K562 (cell line): ENCODE measurements around the gene OR13A1.

ENCODE experiments used
- JUND ChIP-seq, 2 experiments: IDR thresholded peaks; 2 replicates in 1 of 2; 3 replicates in 1 of 2; pipeline ENCODE4 v1.6.1; 2011; ENCODE audit warnings: borderline replicate concordance in 2 of 2, low read depth in 2 of 2, low read length in 2 of 2, improper control_type of control experiment in 1 of 2, missing biosample characterization in 1 of 2, missing genetic modification characterization in 1 of 2, missing genetic modification reagents in 1 of 2
- KLF13 ChIP-seq: fragments of 450-650 bp; IDR thresholded peaks from 2 replicates; pipeline ENCODE4 v1.6.1; 2016; ENCODE audit warnings: missing genetic modification characterization, low read depth, mild to moderate bottlenecking, missing compliant biosample characterization, moderate library complexity, borderline replicate concordance
- MAFG ChIP-seq: fragments of 450-650 bp; conservative IDR thresholded peaks from 2 replicates; pipeline ENCODE4 v1.6.1; 2016; ENCODE audit warnings: missing genetic modification characterization, missing compliant biosample characterization
- NFE2L1 ChIP-seq: fragments of 450-650 bp; IDR thresholded peaks from 2 replicates; pipeline ENCODE4 v1.6.1; 2016; ENCODE audit warnings: missing genetic modification characterization, low read depth, mild to moderate bottlenecking, missing compliant biosample characterization, moderate library complexity, borderline replicate concordance
- PHB2 ChIP-seq: fragments of 450-650 bp; IDR thresholded peaks from 2 replicates; pipeline ENCODE4 v1.6.1; 2017; ENCODE audit warnings: low read depth
- POLR2A ChIP-seq: fragments of 450-650 bp; conservative IDR thresholded peaks from 2 replicates; pipeline ENCODE4 v1.6.1; 2016
- PYGO2 ChIP-seq: fragments of 450-650 bp; IDR thresholded peaks from 2 replicates; pipeline ENCODE4 v1.6.1; 2016; ENCODE audit warnings: mild to moderate bottlenecking, missing genetic modification characterization, moderate library complexity, missing compliant biosample characterization
- SETDB1 ChIP-seq: IDR thresholded peaks from one replicate; pipeline ENCODE4 v1.6.1; 2012; ENCODE audit warnings: low read length, control low read depth, inconsistent platforms
- TBL1XR1 ChIP-seq, 2 experiments: IDR thresholded peaks; 2 replicates each; pipeline ENCODE4 v1.6.1; 2012; ENCODE audit warnings: improper control_type of control experiment in 2 of 2, low read length in 2 of 2, mild to moderate bottlenecking in 1 of 2
- TF ChIP-seq, protein P1 (sequence below): fragments of 450-650 bp; IDR thresholded peaks from 2 replicates; pipeline ENCODE4 v1.6.1; 2016; ENCODE audit warnings: antibody characterized with exemption
- TF ChIP-seq, protein P2 (sequence below): fragments of 250-450 bp; sonication (Bioruptor Pico); IDR thresholded peaks from 2 replicates; pipeline ENCODE4 v1.5.0; 2021; ENCODE audit warnings: mild to moderate bottlenecking, borderline replicate concordance
- TF ChIP-seq, protein P3 (sequence below): fragments of 450-650 bp; IDR thresholded peaks from 2 replicates; pipeline ENCODE4 v1.6.1; 2017; ENCODE audit warnings: mild to moderate bottlenecking, moderate library complexity
- TF ChIP-seq, protein P4 (sequence below), 2 experiments: fragments of 450-650 bp in 1 of 2; sonication (generic) in 1 of 2; formaldehyde crosslinking; conservative IDR thresholded peaks; 2 replicates each; pipeline versions ENCODE4 v1.4.0 to v1.8.1; 2020 to 2022; ENCODE audit warnings: mild to moderate bottlenecking in 1 of 2, missing genetic modification reagents in 1 of 2
- TF ChIP-seq, protein P5 (sequence below), 3 experiments: IDR thresholded peaks in 2 of 3; conservative IDR thresholded peaks in 1 of 3; 2 replicates each; pipeline ENCODE4 v1.5.1; 2011 to 2012; ENCODE audit warnings: low read length in 3 of 3, mild to moderate bottlenecking in 3 of 3, control low read depth in 2 of 3, improper control_type of control experiment in 1 of 3, inconsistent platforms in 1 of 3, low read depth in 1 of 3, mixed read lengths in 1 of 3, moderate library complexity in 1 of 3; ENCODE audit not compliant: insufficient read depth in 2 of 3

DNA sequence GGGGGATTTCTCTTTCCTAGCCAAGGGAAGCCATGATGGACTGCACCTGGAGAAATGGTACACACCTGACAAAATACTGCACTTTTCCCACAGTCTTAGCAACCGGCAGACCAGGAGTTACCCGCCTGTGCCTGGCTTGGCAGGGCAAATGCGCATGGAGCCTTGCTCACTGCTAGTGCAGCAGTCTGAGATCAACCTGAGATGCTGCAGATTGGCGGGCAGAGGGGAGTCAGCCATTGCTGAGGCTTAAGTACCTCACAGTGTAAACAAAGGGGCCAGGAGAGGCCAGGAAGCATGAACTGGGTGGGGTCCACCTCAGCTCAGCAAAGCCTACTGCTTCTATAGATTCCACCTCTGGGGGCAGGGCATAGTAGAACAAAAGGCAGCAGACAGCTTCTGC, 49.4 kb downstream of the OR13A1 start:
- TF ChIP-seq, protein P1, sequence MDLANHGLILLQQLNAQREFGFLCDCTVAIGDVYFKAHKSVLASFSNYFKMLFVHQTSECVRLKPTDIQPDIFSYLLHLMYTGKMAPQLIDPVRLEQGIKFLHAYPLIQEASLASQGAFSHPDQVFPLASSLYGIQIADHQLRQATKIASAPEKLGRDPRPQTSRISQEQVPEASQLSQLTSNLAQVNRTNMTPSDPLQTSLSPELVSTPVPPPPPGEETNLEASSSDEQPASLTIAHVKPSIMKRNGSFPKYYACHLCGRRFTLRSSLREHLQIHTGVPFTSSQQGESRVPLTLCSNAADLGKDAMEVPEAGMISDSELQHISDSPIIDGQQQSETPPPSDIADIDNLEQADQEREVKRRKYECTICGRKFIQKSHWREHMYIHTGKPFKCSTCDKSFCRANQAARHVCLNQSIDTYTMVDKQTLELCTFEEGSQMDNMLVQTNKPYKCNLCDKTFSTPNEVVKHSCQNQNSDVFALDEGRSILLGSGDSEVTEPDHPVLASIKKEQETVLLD = no peak
- TF ChIP-seq, protein P2, sequence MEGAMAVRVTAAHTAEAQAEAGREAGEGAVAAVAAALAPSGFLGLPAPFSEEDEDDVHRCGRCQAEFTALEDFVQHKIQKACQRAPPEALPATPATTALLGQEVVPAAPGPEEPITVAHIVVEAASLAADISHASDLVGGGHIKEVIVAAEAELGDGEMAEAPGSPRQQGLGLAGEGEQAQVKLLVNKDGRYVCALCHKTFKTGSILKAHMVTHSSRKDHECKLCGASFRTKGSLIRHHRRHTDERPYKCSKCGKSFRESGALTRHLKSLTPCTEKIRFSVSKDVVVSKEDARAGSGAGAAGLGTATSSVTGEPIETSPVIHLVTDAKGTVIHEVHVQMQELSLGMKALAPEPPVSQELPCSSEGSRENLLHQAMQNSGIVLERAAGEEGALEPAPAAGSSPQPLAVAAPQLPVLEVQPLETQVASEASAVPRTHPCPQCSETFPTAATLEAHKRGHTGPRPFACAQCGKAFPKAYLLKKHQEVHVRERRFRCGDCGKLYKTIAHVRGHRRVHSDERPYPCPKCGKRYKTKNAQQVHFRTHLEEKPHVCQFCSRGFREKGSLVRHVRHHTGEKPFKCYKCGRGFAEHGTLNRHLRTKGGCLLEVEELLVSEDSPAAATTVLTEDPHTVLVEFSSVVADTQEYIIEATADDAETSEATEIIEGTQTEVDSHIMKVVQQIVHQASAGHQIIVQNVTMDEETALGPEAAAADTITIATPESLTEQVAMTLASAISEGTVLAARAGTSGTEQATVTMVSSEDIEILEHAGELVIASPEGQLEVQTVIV (CRISPR knock-in tag) = no peak
- no peak for TF ChIP-seq MAFG (tag)
- TF ChIP-seq, protein P3, sequence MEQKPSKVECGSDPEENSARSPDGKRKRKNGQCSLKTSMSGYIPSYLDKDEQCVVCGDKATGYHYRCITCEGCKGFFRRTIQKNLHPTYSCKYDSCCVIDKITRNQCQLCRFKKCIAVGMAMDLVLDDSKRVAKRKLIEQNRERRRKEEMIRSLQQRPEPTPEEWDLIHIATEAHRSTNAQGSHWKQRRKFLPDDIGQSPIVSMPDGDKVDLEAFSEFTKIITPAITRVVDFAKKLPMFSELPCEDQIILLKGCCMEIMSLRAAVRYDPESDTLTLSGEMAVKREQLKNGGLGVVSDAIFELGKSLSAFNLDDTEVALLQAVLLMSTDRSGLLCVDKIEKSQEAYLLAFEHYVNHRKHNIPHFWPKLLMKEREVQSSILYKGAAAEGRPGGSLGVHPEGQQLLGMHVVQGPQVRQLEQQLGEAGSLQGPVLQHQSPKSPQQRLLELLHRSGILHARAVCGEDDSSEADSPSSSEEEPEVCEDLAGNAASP = no peak
- TF ChIP-seq PYGO2 = no peak
- TF ChIP-seq, protein P4, sequence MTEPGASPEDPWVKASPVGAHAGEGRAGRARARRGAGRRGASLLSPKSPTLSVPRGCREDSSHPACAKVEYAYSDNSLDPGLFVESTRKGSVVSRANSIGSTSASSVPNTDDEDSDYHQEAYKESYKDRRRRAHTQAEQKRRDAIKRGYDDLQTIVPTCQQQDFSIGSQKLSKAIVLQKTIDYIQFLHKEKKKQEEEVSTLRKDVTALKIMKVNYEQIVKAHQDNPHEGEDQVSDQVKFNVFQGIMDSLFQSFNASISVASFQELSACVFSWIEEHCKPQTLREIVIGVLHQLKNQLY (CRISPR knock-in tag; conservative IDR thresholded peaks at IDR 0.05) = no peak
- no peak for TF ChIP-seq POLR2A
- TF ChIP-seq TBL1XR1 (IDR thresholded peaks at IDR 0.05; ENCODE audit: low read length in 2 of 2) = no peak
- TF ChIP-seq JUND (IDR thresholded peaks at IDR 0.05; ENCODE audit: borderline replicate concordance, low read depth, low read length) = no peak
- TF ChIP-seq JUND (tag; IDR thresholded peaks at IDR 0.05; ENCODE audit: borderline replicate concordance, low read depth, low read length) = no peak
- no peak for TF ChIP-seq SETDB1
- TF ChIP-seq KLF13 (tag) = no peak
- TF ChIP-seq PHB2 = no peak
- TF ChIP-seq, protein P5, sequence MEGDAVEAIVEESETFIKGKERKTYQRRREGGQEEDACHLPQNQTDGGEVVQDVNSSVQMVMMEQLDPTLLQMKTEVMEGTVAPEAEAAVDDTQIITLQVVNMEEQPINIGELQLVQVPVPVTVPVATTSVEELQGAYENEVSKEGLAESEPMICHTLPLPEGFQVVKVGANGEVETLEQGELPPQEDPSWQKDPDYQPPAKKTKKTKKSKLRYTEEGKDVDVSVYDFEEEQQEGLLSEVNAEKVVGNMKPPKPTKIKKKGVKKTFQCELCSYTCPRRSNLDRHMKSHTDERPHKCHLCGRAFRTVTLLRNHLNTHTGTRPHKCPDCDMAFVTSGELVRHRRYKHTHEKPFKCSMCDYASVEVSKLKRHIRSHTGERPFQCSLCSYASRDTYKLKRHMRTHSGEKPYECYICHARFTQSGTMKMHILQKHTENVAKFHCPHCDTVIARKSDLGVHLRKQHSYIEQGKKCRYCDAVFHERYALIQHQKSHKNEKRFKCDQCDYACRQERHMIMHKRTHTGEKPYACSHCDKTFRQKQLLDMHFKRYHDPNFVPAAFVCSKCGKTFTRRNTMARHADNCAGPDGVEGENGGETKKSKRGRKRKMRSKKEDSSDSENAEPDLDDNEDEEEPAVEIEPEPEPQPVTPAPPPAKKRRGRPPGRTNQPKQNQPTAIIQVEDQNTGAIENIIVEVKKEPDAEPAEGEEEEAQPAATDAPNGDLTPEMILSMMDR (IDR thresholded peaks at IDR 0.05 in 2 of 3, conservative IDR thresholded peaks at IDR 0.05 in 1 of 3; ENCODE audit: insufficient read depth in 2 of 3, low read depth in 1 of 3, low read length in 3 of 3) = no peak
- TF ChIP-seq NFE2L1 (tag) = no peak
